Stimulated activated CD8-positive, alpha-beta memory T cell treated with anti-CD3 and anti-CD28 coated beads, Interleukin-7, amount 100 ng/mL, for 24 hours (primary cell): ENCODE results near the gene ZMIZ1.
"Not testable (repeated sequence)": the region's sequence is repeated elsewhere in the genome, so short reads cannot be mapped to it uniquely, and the experiment has no call there.

ENCODE experiments used
- DNase-seq: peaks from one replicate; pipeline ENCODE4 v3.0.0-alpha.2; 2020; ENCODE audit warnings: low read depth

Gene ZMIZ1

GRCh38 chr10:79266543-79267312 is 198.0 kb downstream of the ZMIZ1 start:
- no peak for DNase-seq

GRCh38 chr10:79267499-79267898 is 198.7 kb downstream of the ZMIZ1 start:
- no peak for DNase-seq

GRCh38 chr10:79268161-79268601 is 199.4 kb downstream of the ZMIZ1 start:
- DNase-seq: no peak

- no peak for DNase-seq
These were observed 200.0 kb downstream of the ZMIZ1 start for GRCh38 chr10:79268742-79269141.

GRCh38 chr10:79269443-79269842 is 200.7 kb downstream of the ZMIZ1 start:
- no peak for DNase-seq

GRCh38 chr10:79269969-79270368 is 201.2 kb downstream of the ZMIZ1 start:
- no peak for DNase-seq

- no peak for DNase-seq
These were observed 201.9 kb downstream of the ZMIZ1 start for GRCh38 chr10:79270466-79271246.

- no peak for DNase-seq
These were observed 203.6 kb downstream of the ZMIZ1 start for GRCh38 chr10:79272353-79272752.

GRCh38 chr10:79273604-79274003 is 204.8 kb downstream of the ZMIZ1 start:
- no peak for DNase-seq

GRCh38 chr10:79274279-79275104 is 205.7 kb downstream of the ZMIZ1 start:
- no peak for DNase-seq

- DNase-seq: no peak
These were observed 206.3 kb downstream of the ZMIZ1 start for GRCh38 chr10:79275105-79275430.

- no peak for DNase-seq
These were observed 206.7 kb downstream of the ZMIZ1 start for GRCh38 chr10:79275431-79275851.

- DNase-seq: no peak
These were observed 209.0 kb downstream of the ZMIZ1 start for GRCh38 chr10:79277579-79278269.

GRCh38 chr10:79279047-79279446 is 210.3 kb downstream of the ZMIZ1 start:
- DNase-seq: not testable (repeated sequence)

- no peak for DNase-seq
These were observed 212.2 kb downstream of the ZMIZ1 start for GRCh38 chr10:79280956-79281355.

GRCh38 chr10:79282388-79282787 is 213.6 kb downstream of the ZMIZ1 start:
- DNase-seq: no peak

GRCh38 chr10:79283616-79284015 is 214.8 kb downstream of the ZMIZ1 start:
- DNase-seq: no peak

- DNase-seq: no peak
These were observed 215.5 kb downstream of the ZMIZ1 start for GRCh38 chr10:79284158-79284871.

- DNase-seq: no peak
These were observed 216.8 kb downstream of the ZMIZ1 start for GRCh38 chr10:79285315-79286197.

GRCh38 chr10:79286318-79286951 is 217.7 kb downstream of the ZMIZ1 start:
- peak; percentile 60 for DNase-seq
